ENCODE data around the gene PTPRO.
A peak's percentile ranks its signal among the peaks of the same experiment; 100 is the strongest.

The PTPRO gene

GRCh38 chr12:15590180-15590826, 268.0 kb downstream of the PTPRO start:
- peak overlapping the region; percentile 61 to 64 for H3K4me3 ChIP-seq (ENCODE audit: low read depth in 1 of 2, low read length in 2 of 2)
- H3K9ac ChIP-seq (ENCODE audit: low read depth in 1 of 2, low read length in 2 of 2): peak overlapping the region; percentile 19 to 55
- H3K27ac ChIP-seq (ENCODE audit: low read depth, low read length): no peak overlapping the region
- H3K9me3 ChIP-seq (ENCODE audit: control insufficient read depth in 1 of 2, low read length in 2 of 2): no peaks in the 10 kb centered on the region
- H3K4me1 ChIP-seq (ENCODE audit: control insufficient read depth in 1 of 2, insufficient read depth in 2 of 2, low read length in 2 of 2): peaks cover 0 to 9% of the 10 kb centered on the region in 2 donors
- no peaks in the 10 kb centered on the region for H3K36me3 ChIP-seq (ENCODE audit: control insufficient read depth in 1 of 2, insufficient read depth in 2 of 2, low read length in 2 of 2)
- no peaks in the 10 kb centered on the region for H3K27me3 ChIP-seq (ENCODE audit: control insufficient read depth in 1 of 2, insufficient read depth in 2 of 2, low read length in 2 of 2)

- Histone ChIP-seq H3K27ac (ENCODE audit: low read depth, low read length) (no peak overlapping the region), H3K4me1 (ENCODE audit: control insufficient read depth in 1 of 2, insufficient read depth in 2 of 2, low read length in 2 of 2) (peaks cover 0 to 9% of the 10 kb centered on the region in 2 donors), H3K9me3 (ENCODE audit: control insufficient read depth in 1 of 2, low read length in 2 of 2) (no peaks in the 10 kb centered on the region), H3K9ac (ENCODE audit: low read depth in 1 of 2, low read length in 2 of 2) (no peak overlapping the region), H3K4me3 (ENCODE audit: low read depth in 1 of 2, low read length in 2 of 2) (no peak overlapping the region), H3K36me3 (ENCODE audit: control insufficient read depth in 1 of 2, insufficient read depth in 2 of 2, low read length in 2 of 2) (no peaks in the 10 kb centered on the region), H3K27me3 (ENCODE audit: control insufficient read depth in 1 of 2, insufficient read depth in 2 of 2, low read length in 2 of 2) (no peaks in the 10 kb centered on the region)
These were observed 269.5 kb downstream of the PTPRO start for GRCh38 chr12:15591811-15592210.

GRCh38 chr12:15592934-15593333, 270.6 kb downstream of the PTPRO start:
- Histone ChIP-seq H3K4me1 (ENCODE audit: control insufficient read depth in 1 of 2, insufficient read depth in 2 of 2, low read length in 2 of 2) (peaks cover 0 to 9% of the 10 kb centered on the region in 2 donors), H3K9me3 (ENCODE audit: control insufficient read depth in 1 of 2, low read length in 2 of 2) (no peaks in the 10 kb centered on the region), H3K9ac (ENCODE audit: low read depth in 1 of 2, low read length in 2 of 2) (no peak overlapping the region), H3K27me3 (ENCODE audit: control insufficient read depth in 1 of 2, insufficient read depth in 2 of 2, low read length in 2 of 2) (no peaks in the 10 kb centered on the region), H3K4me3 (ENCODE audit: low read depth in 1 of 2, low read length in 2 of 2) (no peak overlapping the region), H3K27ac (ENCODE audit: low read depth, low read length) (no peak overlapping the region), H3K36me3 (ENCODE audit: control insufficient read depth in 1 of 2, insufficient read depth in 2 of 2, low read length in 2 of 2) (no peaks in the 10 kb centered on the region)

DNA sequence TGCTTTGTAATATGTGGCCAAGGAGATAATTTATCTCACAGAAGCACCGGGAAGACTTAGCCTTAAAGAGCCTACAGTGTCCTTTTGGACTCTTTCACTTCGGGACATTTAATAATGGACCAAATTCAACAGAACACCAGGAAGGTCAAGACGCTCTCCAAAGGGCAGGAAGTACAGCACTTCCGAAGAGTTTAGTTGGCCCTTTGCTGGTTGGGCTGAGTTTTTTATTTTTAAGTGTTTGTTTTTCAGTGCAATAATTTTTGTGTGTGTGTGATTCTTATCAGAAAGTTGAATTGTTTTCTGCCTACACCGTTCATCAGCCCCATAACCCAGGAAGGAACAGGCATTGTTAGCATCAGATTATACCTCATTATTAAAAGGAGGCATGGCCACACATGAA, 273.9 kb downstream of the PTPRO start:
- no peaks in the 10 kb centered on the region for H3K4me1 ChIP-seq (ENCODE audit: control insufficient read depth in 1 of 2, insufficient read depth in 2 of 2, low read length in 2 of 2)
- H3K27me3 ChIP-seq (ENCODE audit: control insufficient read depth in 1 of 2, insufficient read depth in 2 of 2, low read length in 2 of 2): no peaks in the 10 kb centered on the region
- H3K4me3 ChIP-seq (ENCODE audit: low read depth in 1 of 2, low read length in 2 of 2): no peak overlapping the region
- no peaks in the 10 kb centered on the region for H3K36me3 ChIP-seq (ENCODE audit: control insufficient read depth in 1 of 2, insufficient read depth in 2 of 2, low read length in 2 of 2)
- H3K27ac ChIP-seq (ENCODE audit: low read depth, low read length): no peak overlapping the region
- H3K9me3 ChIP-seq (ENCODE audit: control insufficient read depth in 1 of 2, low read length in 2 of 2): no peaks in the 10 kb centered on the region
- no peak overlapping the region for H3K9ac ChIP-seq (ENCODE audit: low read depth in 1 of 2, low read length in 2 of 2)

GRCh38 chr12:15597125-15597830, 275.0 kb downstream of the PTPRO start:
- H3K9me3 ChIP-seq (ENCODE audit: control insufficient read depth in 1 of 2, low read length in 2 of 2): no peaks in the 10 kb centered on the region
- no peaks in the 10 kb centered on the region for H3K4me1 ChIP-seq (ENCODE audit: control insufficient read depth in 1 of 2, insufficient read depth in 2 of 2, low read length in 2 of 2)
- H3K9ac ChIP-seq (ENCODE audit: low read depth in 1 of 2, low read length in 2 of 2): no peak overlapping the region
- H3K27ac ChIP-seq (ENCODE audit: low read depth, low read length): no peak overlapping the region
- H3K36me3 ChIP-seq (ENCODE audit: control insufficient read depth in 1 of 2, insufficient read depth in 2 of 2, low read length in 2 of 2): no peaks in the 10 kb centered on the region
- no peak overlapping the region for H3K4me3 ChIP-seq (ENCODE audit: low read depth in 1 of 2, low read length in 2 of 2)
- H3K27me3 ChIP-seq (ENCODE audit: control insufficient read depth in 1 of 2, insufficient read depth in 2 of 2, low read length in 2 of 2): no peaks in the 10 kb centered on the region

DNA sequence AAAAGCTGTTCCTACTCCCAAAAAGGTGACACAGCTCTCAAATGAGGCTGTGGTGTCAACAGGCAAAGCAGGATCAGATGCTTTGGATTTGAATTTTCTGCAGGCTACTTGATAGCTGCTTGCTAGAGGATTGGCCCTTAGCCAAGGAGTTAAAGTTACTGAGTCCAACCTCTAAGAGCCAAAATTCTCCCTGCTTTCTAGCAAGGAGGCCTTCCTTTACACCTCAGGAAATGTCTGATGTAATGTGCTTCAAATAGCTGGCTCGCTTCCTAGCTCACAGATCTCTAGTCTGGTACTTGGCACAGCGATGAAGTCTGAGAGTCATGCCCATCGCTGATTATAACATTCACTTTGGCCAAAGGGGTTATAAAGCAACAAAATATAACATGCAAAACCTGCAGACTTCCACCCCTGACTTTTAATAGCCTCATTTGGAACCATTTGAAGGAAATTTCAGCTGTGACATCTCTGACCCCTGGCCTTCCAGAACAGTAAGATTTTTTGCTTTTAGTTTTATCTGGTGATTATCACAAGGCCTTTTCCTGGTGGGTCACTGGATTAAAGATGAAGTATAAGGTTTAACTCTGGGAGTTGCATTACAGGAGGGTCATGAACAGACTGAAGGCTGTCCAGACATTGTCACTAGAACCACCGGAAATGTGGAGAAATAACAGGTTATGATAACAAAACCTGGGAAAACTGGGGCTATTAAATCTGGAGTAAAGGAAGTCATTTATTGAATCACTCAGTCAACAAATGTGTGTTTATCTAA, 277.1 kb downstream of the PTPRO start:
- no peak overlapping the region for H3K27ac ChIP-seq (ENCODE audit: low read depth, low read length)

GRCh38 chr12:15600223-15600935, 278.1 kb downstream of the PTPRO start:
- Histone ChIP-seq H3K4me1 (ENCODE audit: control insufficient read depth in 1 of 2, insufficient read depth in 2 of 2, low read length in 2 of 2) (no peaks in the 10 kb centered on the region), H3K36me3 (ENCODE audit: control insufficient read depth in 1 of 2, insufficient read depth in 2 of 2, low read length in 2 of 2) (no peaks in the 10 kb centered on the region), H3K4me3 (ENCODE audit: low read depth in 1 of 2, low read length in 2 of 2) (no peak overlapping the region), H3K9ac (ENCODE audit: low read depth in 1 of 2, low read length in 2 of 2) (no peak overlapping the region), H3K27me3 (ENCODE audit: control insufficient read depth in 1 of 2, insufficient read depth in 2 of 2, low read length in 2 of 2) (no peaks in the 10 kb centered on the region), H3K9me3 (ENCODE audit: control insufficient read depth in 1 of 2, low read length in 2 of 2) (no peaks in the 10 kb centered on the region), H3K27ac (ENCODE audit: low read depth, low read length) (no peak overlapping the region)

More for the DNA sequence above, 277.1 kb downstream of the PTPRO start:
- H3K9me3 ChIP-seq (ENCODE audit: control insufficient read depth in 1 of 2, low read length in 2 of 2): no peaks in the 10 kb centered on the region
- H3K9ac ChIP-seq (ENCODE audit: low read depth in 1 of 2, low read length in 2 of 2): no peak overlapping the region
- H3K4me3 ChIP-seq (ENCODE audit: low read depth in 1 of 2, low read length in 2 of 2): no peak overlapping the region
- no peaks in the 10 kb centered on the region for H3K36me3 ChIP-seq (ENCODE audit: control insufficient read depth in 1 of 2, insufficient read depth in 2 of 2, low read length in 2 of 2)
- no peaks in the 10 kb centered on the region for H3K4me1 ChIP-seq (ENCODE audit: control insufficient read depth in 1 of 2, insufficient read depth in 2 of 2, low read length in 2 of 2)
- no peaks in the 10 kb centered on the region for H3K27me3 ChIP-seq (ENCODE audit: control insufficient read depth in 1 of 2, insufficient read depth in 2 of 2, low read length in 2 of 2)

DNA sequence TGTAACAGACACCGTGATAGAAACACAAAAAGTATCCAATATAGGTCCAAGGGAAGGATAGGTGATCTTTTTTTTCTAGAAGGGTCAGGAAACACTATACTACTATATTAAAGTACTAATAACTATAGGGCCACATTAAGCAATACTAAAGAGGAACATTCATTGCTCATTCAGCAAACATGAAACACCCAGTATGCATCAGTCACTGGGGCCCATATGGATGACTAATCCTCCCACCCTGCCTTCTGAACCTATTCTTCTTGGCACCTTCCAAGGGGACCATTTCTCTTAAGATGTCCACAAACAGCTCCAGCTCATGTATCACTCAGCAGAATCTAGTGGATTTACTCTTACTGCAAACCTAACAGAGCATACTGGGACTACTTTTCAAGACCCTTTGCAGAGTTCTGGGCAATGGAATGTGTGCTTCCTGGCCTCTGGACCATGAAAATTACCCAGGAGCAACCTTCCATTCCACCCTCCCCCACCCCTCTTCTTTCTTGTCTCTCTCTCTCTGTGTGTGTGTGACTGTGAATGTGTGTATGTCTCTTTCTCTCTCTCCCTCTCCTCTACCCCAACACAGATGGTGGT, 279.0 kb downstream of the PTPRO start:
- Histone ChIP-seq H3K4me1 (ENCODE audit: control insufficient read depth in 1 of 2, insufficient read depth in 2 of 2, low read length in 2 of 2) (no peaks in the 10 kb centered on the region), H3K4me3 (ENCODE audit: low read depth in 1 of 2, low read length in 2 of 2) (no peak overlapping the region), H3K9ac (ENCODE audit: low read depth in 1 of 2, low read length in 2 of 2) (no peak overlapping the region), H3K36me3 (ENCODE audit: control insufficient read depth in 1 of 2, insufficient read depth in 2 of 2, low read length in 2 of 2) (no peaks in the 10 kb centered on the region), H3K27ac (ENCODE audit: low read depth, low read length) (no peak overlapping the region), H3K27me3 (ENCODE audit: control insufficient read depth in 1 of 2, insufficient read depth in 2 of 2, low read length in 2 of 2) (no peaks in the 10 kb centered on the region), H3K9me3 (ENCODE audit: control insufficient read depth in 1 of 2, low read length in 2 of 2) (no peaks in the 10 kb centered on the region)

DNA sequence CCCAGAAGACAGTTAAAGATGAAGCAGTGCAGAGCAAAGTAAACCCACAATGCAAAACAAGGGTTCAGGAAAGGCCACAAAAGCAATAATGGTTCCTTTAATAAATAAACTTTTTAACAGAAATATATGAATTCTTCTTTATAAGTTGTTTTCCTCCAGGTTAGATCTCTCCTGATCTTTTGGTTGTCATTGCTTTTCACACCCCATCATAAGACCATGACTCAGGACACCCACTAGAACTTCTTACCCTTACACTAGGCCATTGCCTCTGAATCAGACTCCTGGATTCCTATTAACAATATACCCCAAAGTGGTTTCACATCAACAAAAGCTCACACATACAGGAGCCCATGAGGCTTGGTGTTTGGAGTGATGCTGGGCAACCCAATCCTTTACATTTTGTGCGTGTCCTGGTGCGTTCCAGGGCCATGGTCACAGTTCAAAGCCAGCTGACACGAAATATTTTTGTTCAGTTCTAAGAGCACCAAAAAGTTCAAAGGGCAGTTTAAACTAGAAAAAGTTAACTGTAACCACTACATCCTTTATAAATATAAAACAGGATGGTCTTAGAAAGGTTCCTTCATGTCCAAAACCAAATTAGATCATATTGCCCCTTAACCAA, 279.9 kb downstream of the PTPRO start:
- Histone ChIP-seq H3K4me3 (ENCODE audit: low read depth in 1 of 2, low read length in 2 of 2) (no peak overlapping the region), H3K27me3 (ENCODE audit: control insufficient read depth in 1 of 2, insufficient read depth in 2 of 2, low read length in 2 of 2) (no peaks in the 10 kb centered on the region), H3K36me3 (ENCODE audit: control insufficient read depth in 1 of 2, insufficient read depth in 2 of 2, low read length in 2 of 2) (no peaks in the 10 kb centered on the region), H3K27ac (ENCODE audit: low read depth, low read length) (no peak overlapping the region), H3K9ac (ENCODE audit: low read depth in 1 of 2, low read length in 2 of 2) (no peak overlapping the region), H3K4me1 (ENCODE audit: control insufficient read depth in 1 of 2, insufficient read depth in 2 of 2, low read length in 2 of 2) (no peaks in the 10 kb centered on the region), H3K9me3 (ENCODE audit: control insufficient read depth in 1 of 2, low read length in 2 of 2) (no peaks in the 10 kb centered on the region)

All from duodenal mucosa (tissue), 2 donors.